ENCODE results near the gene HLA-DMA. TPM values are rescaled to one million over a fixed set of nuclear protein-coding genes. Genes with fewer than 3 reads are reported as not detected.
A peak's percentile ranks its signal among the peaks of the same experiment; 100 is the strongest.

The HLA-DMA gene
- total and polyA plus RNA-seq, 9 of the 15 experiments (the other 6 are each of a cell fraction or from before 2014, with no cell fraction given) = 0.13 to 0.83 (median 0.51) TPM

DNA sequence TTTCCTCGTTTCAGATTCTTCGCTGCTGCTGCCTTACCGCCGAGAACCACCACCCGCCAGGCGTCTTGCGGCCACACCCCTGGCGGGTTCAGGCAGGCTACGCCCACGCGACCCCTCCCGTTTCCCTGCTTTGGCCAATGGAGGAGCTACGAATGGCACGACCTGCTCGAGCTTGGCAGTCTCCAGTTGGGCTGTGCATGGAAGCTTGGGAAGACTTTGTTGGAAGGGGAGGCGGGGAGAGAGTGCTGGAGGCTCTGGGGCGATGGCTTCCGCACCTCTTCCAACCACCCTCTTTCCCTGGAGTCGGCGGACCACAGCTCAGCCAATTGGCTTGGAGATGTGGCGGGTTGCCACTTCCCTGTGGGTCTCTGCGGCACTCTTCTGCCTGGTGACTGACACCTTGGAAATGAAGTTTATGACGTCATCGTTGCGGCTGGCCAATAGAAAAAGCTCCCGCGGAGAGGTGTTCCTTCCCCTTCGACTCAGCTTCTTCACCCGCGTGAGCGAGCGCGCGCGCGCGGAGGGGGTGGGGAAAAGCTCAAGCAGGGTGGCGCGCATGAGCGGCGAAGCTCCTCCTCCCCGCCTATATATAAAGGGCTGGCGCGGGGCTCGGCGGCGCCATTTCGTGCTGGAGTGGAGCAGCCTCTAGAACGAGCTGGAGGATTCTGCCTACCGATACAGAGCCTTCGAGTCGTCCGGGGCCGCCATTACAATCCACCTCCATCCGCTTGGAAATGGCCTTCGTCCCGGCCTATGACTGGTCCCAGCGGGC, 18.9 kb upstream of the HLA-DMA start (continued):
- TF ChIP-seq, protein P1, sequence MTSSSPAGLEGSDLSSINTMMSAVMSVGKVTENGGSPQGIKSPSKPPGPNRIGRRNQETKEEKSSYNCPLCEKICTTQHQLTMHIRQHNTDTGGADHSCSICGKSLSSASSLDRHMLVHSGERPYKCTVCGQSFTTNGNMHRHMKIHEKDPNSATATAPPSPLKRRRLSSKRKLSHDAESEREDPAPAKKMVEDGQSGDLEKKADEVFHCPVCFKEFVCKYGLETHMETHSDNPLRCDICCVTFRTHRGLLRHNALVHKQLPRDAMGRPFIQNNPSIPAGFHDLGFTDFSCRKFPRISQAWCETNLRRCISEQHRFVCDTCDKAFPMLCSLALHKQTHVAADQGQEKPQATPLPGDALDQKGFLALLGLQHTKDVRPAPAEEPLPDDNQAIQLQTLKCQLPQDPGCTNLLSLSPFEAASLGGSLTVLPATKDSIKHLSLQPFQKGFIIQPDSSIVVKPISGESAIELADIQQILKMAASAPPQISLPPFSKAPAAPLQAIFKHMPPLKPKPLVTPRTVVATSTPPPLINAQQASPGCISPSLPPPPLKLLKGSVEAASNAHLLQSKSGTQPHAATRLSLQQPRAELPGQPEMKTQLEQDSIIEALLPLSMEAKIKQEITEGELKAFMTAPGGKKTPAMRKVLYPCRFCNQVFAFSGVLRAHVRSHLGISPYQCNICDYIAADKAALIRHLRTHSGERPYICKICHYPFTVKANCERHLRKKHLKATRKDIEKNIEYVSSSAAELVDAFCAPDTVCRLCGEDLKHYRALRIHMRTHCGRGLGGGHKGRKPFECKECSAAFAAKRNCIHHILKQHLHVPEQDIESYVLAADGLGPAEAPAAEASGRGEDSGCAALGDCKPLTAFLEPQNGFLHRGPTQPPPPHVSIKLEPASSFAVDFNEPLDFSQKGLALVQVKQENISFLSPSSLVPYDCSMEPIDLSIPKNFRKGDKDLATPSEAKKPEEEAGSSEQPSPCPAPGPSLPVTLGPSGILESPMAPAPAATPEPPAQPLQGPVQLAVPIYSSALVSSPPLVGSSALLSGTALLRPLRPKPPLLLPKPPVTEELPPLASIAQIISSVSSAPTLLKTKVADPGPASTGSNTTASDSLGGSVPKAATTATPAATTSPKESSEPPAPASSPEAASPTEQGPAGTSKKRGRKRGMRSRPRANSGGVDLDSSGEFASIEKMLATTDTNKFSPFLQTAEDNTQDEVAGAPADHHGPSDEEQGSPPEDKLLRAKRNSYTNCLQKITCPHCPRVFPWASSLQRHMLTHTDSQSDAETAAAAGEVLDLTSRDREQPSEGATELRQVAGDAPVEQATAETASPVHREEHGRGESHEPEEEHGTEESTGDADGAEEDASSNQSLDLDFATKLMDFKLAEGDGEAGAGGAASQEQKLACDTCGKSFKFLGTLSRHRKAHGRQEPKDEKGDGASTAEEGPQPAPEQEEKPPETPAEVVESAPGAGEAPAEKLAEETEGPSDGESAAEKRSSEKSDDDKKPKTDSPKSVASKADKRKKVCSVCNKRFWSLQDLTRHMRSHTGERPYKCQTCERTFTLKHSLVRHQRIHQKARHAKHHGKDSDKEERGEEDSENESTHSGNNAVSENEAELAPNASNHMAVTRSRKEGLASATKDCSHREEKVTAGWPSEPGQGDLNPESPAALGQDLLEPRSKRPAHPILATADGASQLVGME (CRISPR knock-in tag; IDR thresholded peaks at IDR 0.05) = peak; percentile 95
- TF ChIP-seq HIVEP1 (CRISPR knock-in tag; IDR thresholded peaks at IDR 0.05) = peak; percentile 85; the same call in 1 of the 2 replicates
- TF ChIP-seq, protein P2, sequence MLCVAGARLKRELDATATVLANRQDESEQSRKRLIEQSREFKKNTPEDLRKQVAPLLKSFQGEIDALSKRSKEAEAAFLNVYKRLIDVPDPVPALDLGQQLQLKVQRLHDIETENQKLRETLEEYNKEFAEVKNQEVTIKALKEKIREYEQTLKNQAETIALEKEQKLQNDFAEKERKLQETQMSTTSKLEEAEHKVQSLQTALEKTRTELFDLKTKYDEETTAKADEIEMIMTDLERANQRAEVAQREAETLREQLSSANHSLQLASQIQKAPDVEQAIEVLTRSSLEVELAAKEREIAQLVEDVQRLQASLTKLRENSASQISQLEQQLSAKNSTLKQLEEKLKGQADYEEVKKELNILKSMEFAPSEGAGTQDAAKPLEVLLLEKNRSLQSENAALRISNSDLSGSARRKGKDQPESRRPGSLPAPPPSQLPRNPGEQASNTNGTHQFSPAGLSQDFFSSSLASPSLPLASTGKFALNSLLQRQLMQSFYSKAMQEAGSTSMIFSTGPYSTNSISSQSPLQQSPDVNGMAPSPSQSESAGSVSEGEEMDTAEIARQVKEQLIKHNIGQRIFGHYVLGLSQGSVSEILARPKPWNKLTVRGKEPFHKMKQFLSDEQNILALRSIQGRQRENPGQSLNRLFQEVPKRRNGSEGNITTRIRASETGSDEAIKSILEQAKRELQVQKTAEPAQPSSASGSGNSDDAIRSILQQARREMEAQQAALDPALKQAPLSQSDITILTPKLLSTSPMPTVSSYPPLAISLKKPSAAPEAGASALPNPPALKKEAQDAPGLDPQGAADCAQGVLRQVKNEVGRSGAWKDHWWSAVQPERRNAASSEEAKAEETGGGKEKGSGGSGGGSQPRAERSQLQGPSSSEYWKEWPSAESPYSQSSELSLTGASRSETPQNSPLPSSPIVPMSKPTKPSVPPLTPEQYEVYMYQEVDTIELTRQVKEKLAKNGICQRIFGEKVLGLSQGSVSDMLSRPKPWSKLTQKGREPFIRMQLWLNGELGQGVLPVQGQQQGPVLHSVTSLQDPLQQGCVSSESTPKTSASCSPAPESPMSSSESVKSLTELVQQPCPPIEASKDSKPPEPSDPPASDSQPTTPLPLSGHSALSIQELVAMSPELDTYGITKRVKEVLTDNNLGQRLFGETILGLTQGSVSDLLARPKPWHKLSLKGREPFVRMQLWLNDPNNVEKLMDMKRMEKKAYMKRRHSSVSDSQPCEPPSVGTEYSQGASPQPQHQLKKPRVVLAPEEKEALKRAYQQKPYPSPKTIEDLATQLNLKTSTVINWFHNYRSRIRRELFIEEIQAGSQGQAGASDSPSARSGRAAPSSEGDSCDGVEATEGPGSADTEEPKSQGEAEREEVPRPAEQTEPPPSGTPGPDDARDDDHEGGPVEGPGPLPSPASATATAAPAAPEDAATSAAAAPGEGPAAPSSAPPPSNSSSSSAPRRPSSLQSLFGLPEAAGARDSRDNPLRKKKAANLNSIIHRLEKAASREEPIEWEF (CRISPR knock-in tag; IDR thresholded peaks at IDR 0.05) = no peak
- TF ChIP-seq, protein P3, sequence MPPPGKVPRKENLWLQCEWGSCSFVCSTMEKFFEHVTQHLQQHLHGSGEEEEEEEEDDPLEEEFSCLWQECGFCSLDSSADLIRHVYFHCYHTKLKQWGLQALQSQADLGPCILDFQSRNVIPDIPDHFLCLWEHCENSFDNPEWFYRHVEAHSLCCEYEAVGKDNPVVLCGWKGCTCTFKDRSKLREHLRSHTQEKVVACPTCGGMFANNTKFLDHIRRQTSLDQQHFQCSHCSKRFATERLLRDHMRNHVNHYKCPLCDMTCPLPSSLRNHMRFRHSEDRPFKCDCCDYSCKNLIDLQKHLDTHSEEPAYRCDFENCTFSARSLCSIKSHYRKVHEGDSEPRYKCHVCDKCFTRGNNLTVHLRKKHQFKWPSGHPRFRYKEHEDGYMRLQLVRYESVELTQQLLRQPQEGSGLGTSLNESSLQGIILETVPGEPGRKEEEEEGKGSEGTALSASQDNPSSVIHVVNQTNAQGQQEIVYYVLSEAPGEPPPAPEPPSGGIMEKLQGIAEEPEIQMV (tag; conservative IDR thresholded peaks at IDR 0.05; ENCODE audit: low read depth) = peak; percentile 94
- TF ChIP-seq PRMT5 (CRISPR knock-in tag; IDR thresholded peaks at IDR 0.05) = no peak
- no peak for TF ChIP-seq ZSCAN29 (IDR thresholded peaks at IDR 0.05)
- peak; percentile 98 for TF ChIP-seq HDGF (IDR thresholded peaks at IDR 0.05)
- TF ChIP-seq CREB1 (IDR thresholded peaks at IDR 0.05) = peak; percentile 85
- TF ChIP-seq CREB1 (CRISPR knock-in tag; IDR thresholded peaks at IDR 0.05) = peak; percentile 94
- TF ChIP-seq ZNF507 (tag; conservative IDR thresholded peaks at IDR 0.05) = no peak
- TF ChIP-seq GATAD2A (IDR thresholded peaks at IDR 0.05) = 0 out of 2 replicates have a peak, but pooled peaks have one; percentile 54
- TF ChIP-seq SOX6 (IDR thresholded peaks at IDR 0.05) = 0 out of 2 replicates have a peak, but pooled peaks have one; percentile 42
- no peak for TF ChIP-seq RBM17 (IDR thresholded peaks at IDR 0.05; ENCODE audit: borderline replicate concordance, low read depth, low read length)
- TF ChIP-seq, protein P4, sequence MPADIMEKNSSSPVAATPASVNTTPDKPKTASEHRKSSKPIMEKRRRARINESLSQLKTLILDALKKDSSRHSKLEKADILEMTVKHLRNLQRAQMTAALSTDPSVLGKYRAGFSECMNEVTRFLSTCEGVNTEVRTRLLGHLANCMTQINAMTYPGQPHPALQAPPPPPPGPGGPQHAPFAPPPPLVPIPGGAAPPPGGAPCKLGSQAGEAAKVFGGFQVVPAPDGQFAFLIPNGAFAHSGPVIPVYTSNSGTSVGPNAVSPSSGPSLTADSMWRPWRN (IDR thresholded peaks at IDR 0.05; ENCODE audit: low read depth) = no peak; the same call in 1 of the 2 replicates
- TF ChIP-seq PHB (CRISPR knock-in tag; IDR thresholded peaks at IDR 0.05) = peak; percentile 90
- TF ChIP-seq HNRNPL (IDR thresholded peaks at IDR 0.05; ENCODE audit: low read depth, low read length) = 0 out of 2 replicates have a peak, but pooled peaks have one; percentile 67

Measured in K562 (cell line).